ENCODE measurements around the gene SIX2. TPM values are rescaled to one million over a fixed set of nuclear protein-coding genes. Genes with fewer than 3 reads are reported as not detected.

The SIX2 gene
- total RNA-seq, 1 donor from 2014 or later = 16.7 TPM

- no peak overlapping the region for H3K4me3 ChIP-seq
- intact Hi-C loops (cut with DNase I) = no loop called here
- H3K4me1 ChIP-seq = peaks cover 29% of the 10 kb centered on the region
- H3K36me3 ChIP-seq = no peaks in the 10 kb centered on the region
- DNase-seq (ENCODE audit: extremely low spot score in 2 of 2) = no peak
- H3K27ac ChIP-seq = no peak overlapping the region
- no peaks in the 10 kb centered on the region for H3K27me3 ChIP-seq
- TF ChIP-seq POLR2A (IDR thresholded peaks at IDR 0.05) (no peak), CTCF (IDR thresholded peaks at IDR 0.05) (no peak), POLR2AphosphoS5 (IDR thresholded peaks at IDR 0.05; ENCODE audit: insufficient read depth in 1 of 2, low read depth in 1 of 2) (no peak)
- H3K9me3 ChIP-seq = no peaks in the 10 kb centered on the region
Measured at GRCh38 chr2:45000341-45000901, 8.8 kb downstream of the SIX2 start.

DNA sequence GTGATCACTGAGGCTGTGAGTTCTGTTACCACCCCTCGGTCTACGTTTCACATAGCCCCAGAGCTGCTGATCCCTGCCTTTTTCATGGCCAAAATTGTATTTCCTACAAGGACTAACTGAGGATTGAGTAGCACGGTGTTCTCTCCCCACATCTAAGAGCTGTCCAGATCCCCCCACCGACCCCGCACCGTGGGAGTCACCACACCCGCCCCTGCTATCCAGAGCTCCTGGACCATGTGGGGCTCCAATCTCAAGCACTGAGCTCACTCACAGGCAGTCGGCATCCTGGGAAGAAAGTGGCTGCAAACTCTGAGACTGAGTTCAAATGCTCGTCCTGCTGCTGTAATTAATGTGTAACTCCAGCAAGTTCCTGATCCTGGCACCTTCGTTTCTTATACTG is 9.7 kb downstream of the SIX2 start:
- no peaks in the 10 kb centered on the region for H3K9me3 ChIP-seq
- no peaks in the 10 kb centered on the region for H3K36me3 ChIP-seq
- intact Hi-C loops (cut with DNase I) = no loop called here
- H3K27me3 ChIP-seq = no peaks in the 10 kb centered on the region
- no peak overlapping the region for H3K4me3 ChIP-seq
- TF ChIP-seq CTCF (IDR thresholded peaks at IDR 0.05) = no peak
- TF ChIP-seq POLR2AphosphoS5 (IDR thresholded peaks at IDR 0.05; ENCODE audit: insufficient read depth in 1 of 2, low read depth in 1 of 2) = no peak
- no peak for TF ChIP-seq POLR2A (IDR thresholded peaks at IDR 0.05)
- peaks cover 21% of the 10 kb centered on the region for H3K4me1 ChIP-seq
- no peak for DNase-seq (ENCODE audit: extremely low spot score in 2 of 2)
- no peak overlapping the region for H3K27ac ChIP-seq

GRCh38 chr2:44997963-44998362 is 11.3 kb downstream of the SIX2 start:
- Histone ChIP-seq H3K9me3 (no peaks in the 10 kb centered on the region), H3K36me3 (no peaks in the 10 kb centered on the region), H3K27ac (no peak overlapping the region), H3K4me3 (no peak overlapping the region), H3K27me3 (no peaks in the 10 kb centered on the region), H3K4me1 (peaks cover 15% of the 10 kb centered on the region)
- intact Hi-C loops (cut with DNase I) = no loop called here
- TF ChIP-seq POLR2AphosphoS5 (IDR thresholded peaks at IDR 0.05; ENCODE audit: insufficient read depth in 1 of 2, low read depth in 1 of 2) (no peak), POLR2A (IDR thresholded peaks at IDR 0.05) (no peak), CTCF (IDR thresholded peaks at IDR 0.05) (no peak)
- DNase-seq (ENCODE audit: extremely low spot score in 2 of 2) = no peak

GRCh38 chr2:44996356-44996755 is 12.9 kb downstream of the SIX2 start:
- H3K36me3 ChIP-seq = no peaks in the 10 kb centered on the region
- H3K27me3 ChIP-seq = no peaks in the 10 kb centered on the region
- TF ChIP-seq POLR2A (IDR thresholded peaks at IDR 0.05) = no peak
- no peak for TF ChIP-seq POLR2AphosphoS5 (IDR thresholded peaks at IDR 0.05; ENCODE audit: insufficient read depth in 1 of 2, low read depth in 1 of 2)
- no peak for TF ChIP-seq CTCF (IDR thresholded peaks at IDR 0.05)
- H3K4me3 ChIP-seq = no peak overlapping the region
- H3K9me3 ChIP-seq = no peaks in the 10 kb centered on the region
- peaks cover 8% of the 10 kb centered on the region for H3K4me1 ChIP-seq
- intact Hi-C loops (cut with DNase I) = no loop called here
- no peak overlapping the region for H3K27ac ChIP-seq
- DNase-seq (ENCODE audit: extremely low spot score in 2 of 2) = no peak

DNA sequence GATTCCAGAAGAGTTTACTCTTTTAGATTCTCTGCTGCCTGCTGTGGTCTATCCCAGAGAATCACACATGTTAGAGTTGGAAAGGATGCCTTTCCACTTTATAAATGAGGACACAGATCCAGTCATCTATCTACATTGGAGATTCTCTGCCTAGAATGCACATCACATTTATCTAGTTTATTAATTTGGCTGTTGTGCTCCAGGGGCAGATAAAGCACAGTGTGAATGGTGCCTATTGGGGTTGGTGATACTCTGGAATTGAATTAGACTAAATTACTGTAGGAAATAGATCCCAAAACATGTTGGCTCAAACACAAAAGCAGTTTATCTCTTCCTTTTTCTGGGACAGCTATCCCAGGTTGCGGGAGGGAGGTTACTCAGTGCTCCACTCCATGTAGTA is 14.9 kb downstream of the SIX2 start:
- Histone ChIP-seq H3K9me3 (no peaks in the 10 kb centered on the region), H3K36me3 (no peaks in the 10 kb centered on the region), H3K27ac (no peak overlapping the region), H3K4me1 (no peaks in the 10 kb centered on the region), H3K4me3 (no peak overlapping the region), H3K27me3 (no peaks in the 10 kb centered on the region)
- intact Hi-C loops (cut with DNase I) = no loop called here
- no peak for DNase-seq (ENCODE audit: extremely low spot score in 2 of 2)
- no peak for TF ChIP-seq POLR2A (IDR thresholded peaks at IDR 0.05)

Measured in vagina (tissue), 2 donors.